NCI-H69 (cell line): ENCODE data around the gene NLRP9.

ENCODE experiments used
- DNase-seq: peaks from one replicate; lab custom pipeline; 2025; lab: John Stamatoyannopoulos, UW

NLRP9 gene

DNA sequence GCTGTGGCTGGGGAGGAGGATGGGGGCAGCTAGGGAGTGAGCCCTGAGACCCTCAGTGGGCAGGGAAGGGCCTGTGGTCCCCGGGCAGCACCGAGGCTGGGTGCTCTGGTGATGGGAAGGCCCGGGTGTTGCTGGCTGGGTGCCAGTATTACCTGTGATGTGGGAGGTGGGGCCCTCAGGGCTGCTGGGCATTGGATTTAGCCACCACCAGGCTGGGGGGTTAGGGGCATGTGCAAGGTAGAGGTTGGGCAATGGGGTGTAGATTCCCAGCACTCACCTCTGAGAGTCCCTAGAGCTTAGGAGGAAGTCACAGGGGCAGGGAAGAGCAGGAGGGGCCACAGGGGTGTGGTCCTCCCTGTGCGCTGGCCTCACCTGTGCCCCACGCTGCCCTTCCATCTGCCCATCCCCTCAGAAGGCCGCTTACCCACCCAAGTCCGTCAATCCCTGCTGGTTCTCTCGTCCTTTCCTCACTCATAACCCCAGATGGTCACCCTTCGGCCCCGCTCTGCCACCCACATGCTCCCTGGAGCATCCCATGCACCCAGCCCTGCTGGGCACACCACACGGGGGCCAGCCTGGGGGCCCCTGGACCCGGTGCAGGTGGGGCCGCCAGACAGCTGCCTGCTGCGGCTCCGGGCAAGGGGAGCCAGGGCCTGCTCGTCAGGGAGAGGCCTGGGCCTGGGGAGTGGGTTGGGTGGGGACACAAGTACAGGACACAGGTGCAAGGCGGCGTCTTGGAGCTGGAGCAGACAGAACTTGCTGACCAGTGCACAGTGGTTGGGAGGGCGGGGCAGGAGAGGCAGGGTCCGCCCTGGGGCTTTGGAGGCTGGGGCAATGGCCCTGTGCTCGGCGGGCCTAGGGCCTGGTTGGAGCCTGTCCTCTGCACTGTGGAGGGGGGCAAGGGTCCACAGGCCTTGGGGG, 50.7 kb downstream of the NLRP9 start:
- no peak for DNase-seq

DNA sequence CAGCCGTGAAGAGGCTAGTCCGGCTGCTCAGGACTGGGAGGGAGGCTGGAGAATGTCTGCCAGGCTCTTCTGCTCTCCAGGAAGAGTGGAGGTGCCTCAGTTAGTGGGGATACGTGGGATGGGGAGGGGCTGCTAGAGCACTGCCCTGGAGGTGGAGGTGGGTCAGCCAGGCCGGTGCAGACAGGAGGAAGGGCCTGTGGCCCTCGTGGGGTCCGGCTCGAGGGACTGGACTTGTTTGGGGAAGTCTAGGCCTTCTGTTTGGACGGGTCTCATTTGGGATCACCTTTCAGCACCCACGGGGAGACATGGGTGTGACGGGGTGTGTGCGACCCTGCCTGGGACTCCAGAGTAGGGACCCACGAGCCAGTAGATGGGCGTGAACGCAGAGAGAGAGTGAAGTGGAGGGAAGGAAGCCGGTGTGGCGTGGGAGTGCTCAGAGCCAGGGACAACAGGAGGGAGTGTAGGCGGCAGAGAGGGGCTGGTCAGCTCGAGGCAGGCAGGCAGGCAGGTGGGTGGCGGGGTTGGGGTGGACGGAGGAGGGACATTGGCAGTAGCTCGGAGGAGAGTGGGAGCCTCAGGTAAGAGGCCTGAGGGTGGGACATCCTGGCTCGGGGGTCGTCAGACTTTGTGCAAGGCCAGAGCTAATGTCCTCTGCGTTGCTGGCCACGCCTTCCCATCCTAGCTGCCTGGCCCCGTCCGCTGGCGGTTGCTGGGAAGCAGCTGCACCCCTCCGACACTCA, 51.7 kb downstream of the NLRP9 start:
- DNase-seq, result no peak

GRCh38 chr19:55685776-55686175, 52.4 kb downstream of the NLRP9 start:
- no peak for DNase-seq

DNA sequence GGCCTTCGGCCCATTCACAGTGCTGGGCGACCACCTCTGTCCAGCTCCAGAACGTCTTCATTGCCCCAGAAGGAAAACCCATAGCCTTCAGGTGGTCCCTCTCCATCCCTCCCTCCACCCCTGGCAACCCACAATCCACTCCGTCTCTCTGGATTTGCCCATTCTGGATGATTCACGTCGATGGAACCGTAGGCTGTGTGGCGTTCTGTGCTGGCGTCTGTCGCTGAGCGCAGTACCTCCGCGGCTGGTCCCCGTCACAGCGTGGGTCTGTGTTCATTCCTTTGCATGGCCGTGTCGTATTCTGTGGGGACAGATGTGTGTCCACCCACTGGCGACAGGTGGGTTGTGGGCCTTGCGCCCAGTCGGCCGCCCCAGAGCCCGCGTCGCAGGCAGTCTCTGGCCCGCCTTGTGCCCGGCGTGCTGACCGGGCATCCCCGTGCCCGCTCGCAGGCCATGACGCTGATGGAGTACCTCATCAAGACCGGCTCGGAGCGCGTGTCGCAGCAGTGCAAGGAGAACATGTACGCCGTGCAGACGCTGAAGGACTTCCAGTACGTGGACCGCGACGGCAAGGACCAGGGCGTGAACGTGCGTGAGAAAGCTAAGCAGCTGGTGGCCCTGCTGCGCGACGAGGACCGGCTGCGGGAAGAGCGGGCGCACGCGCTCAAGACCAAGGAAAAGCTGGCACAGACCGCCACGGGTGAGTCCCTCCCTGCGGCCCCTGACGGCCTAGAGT, 53.1 kb downstream of the NLRP9 start:
- no peak for DNase-seq

GRCh38 chr19:55683449-55684261, 54.5 kb downstream of the NLRP9 start:
- DNase-seq, result peak; percentile 35

DNA sequence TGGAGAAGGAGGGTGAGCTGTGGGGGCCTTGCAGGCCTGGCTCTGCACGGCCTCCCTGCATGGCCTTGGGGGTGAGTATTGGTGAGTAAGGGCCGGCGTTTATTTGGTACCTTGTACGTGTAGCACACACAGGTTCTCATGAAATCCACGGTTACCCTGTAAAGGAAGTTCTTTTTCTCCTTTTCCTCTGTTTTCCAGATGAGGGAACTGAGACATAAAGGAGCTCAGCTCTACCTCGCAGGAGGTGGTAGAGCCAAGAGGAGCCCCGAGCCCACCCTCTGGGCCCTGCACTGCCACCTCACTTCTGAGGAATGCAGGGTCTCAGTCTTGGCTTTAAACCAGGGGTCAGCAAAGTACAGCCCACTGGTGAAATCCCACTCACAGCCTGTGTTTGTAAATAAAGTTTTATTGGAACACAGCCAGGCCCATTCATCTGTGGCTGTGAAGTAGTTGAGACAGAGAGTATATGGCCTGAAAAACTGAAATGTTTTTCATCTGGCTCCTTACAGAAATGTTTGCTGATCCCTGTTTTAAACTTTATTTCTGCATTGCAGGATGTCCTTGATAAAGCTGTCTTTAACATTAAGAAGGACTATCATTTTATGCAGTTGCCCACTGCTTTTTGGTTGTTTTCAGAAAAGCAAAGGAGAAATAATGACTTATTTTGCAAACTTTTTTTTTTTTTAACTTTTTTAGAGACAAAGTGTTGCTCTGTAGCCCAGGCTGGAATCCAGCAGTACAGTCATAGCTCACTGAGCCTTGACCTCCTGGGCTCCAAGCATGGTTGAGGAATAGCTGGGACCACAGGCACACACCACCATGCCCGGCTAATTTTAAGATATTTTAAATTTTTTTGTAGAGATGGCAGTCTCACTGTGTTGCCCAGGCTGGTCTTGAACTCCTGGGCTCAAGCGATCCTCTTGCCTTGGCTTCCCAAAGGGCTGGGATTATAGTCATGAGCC, 56.8 kb downstream of the NLRP9 start:
- DNase-seq, result no peak

DNA sequence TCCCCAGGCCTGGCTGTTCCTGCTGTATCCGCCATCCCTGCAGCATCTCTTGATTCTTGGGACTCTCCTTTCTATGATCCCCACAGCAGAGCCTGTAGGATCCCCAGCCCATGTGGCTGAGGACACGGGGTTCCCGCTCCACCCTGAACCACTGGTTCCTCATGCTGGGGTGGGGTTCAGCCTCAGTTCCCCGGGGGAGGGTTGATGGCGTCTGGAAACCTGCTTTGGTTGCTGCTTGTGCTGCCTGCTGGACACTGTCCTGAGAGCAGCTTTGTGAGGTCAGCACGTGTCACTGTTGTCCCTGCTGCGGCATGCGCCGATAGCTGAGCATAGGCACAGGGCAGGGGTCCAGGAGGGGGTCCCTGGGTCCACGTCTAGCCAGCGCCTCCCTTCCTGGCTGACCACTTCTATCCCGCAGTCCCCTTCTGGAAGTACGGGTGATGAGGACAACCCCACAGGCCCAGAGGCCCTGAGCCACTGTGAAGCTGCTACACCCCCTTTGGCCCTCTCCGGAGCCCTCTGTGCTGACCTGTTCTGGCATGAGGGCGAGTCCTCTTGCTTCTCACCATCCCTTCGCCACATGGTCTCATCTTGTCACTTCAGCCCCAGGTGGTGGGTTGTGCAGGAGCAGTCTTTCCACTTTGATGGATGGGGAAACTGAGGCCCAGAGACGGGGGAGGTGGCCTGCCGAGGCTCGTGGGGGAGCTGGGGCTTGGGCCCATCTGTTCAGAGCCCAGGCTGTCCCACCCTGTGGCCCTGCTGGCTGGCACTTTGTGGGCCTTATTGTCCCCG, 57.7 kb downstream of the NLRP9 start:
- DNase-seq, result no peak

DNA sequence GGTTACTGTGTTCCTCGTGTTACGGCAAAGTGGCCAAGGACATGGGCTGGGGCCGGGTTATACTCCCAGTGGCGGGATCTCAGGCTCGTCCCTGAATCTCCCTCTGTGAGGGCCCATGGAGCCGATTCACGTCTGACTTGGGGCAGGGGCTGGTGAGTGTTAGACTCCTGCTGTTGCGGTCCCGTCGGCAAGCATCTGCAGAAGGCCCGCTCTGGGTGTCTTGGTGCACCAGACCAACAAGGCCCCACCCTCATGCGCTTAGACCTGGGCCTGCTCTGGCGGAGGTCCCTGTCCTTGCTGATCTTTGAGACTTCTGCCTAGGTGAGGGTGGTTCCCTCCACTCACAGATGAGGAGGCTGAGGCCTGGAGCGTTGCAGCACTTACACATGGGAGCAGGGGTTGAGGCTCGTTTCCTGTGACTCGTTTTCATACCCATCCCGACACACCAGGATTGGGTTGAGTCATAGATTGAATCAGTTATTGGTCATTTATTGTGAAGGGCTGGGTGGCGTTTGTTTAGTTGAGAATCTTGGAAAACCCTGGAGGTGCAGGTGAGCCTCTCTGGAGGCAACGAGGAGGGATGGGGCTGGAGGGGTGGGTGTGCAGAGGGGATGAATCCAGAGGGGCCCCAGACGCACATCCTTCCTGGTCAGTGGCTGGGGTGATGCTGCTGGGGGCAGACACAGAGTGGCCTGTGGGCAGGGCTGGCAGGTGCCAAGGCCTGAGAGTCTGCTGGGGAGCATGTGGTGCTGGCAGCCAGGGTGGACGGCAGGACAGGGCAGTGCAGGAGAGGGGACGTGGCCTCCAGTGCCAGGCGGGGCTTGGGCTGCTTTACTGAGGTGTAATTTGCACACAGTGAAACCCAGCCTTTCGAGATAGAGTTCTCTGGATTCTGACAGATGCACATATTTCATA, 58.6 kb downstream of the NLRP9 start:
- DNase-seq, result no peak

GRCh38 chr19:55678121-55678671, 60.0 kb downstream of the NLRP9 start:
- no peak for DNase-seq

- no peak for DNase-seq
Observed at GRCh38 chr19:55677572-55678028, 60.6 kb downstream of the NLRP9 start.

GRCh38 chr19:55676889-55677505, 61.2 kb downstream of the NLRP9 start:
- no peak for DNase-seq

DNA sequence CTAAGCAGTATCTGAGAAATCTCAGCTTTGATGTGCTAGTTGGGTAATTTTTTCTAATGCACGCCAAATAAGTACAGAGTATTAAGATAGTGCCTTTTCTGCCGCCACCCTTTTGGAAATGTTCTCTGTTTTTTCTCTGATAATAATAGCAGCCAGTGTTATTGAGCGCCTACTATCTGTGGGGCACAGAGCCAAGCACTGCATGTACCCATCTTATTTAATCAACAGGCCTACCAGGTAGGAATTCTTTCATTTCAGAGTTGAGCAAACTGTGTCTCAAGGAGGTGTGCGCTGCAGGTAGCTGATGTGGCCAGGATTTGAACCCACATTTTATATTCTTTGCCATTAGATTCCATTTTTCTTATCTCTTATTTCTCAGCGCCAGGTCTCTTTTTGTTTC, 61.8 kb downstream of the NLRP9 start:
- DNase-seq, result peak; percentile 11

DNA sequence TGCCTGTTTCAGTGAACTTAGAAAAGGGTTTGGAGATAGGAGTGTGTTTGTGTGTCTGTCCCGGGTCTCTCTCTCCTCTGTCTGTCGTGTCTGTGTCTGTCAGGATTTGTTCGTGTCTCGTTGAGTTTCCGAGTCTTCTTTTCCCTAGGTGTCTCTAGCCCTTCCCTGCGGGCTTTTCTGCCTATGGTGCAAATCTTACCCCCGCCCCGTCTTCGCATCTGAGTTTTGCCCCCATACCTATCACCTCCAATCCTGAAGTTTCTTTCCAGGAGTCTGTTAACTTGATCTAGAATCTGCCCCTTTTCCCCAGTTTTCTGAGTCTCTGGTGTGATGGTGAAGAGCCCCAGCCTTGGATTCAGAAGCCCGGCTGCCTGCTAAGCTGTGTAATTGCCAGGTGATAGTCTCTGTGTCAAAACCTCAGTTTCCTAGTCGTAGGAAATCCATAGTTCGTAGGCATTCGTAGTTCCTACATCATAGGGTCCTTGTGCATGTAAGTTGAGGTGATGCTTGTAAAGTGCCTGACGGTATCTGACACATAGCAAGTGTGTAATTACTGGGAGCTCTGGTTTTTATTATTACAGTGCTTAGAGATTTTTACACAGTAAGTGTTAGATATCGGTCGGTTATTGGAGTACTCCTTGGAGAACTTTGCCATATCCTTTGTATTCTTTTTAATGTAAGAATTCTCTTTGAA, 62.4 kb downstream of the NLRP9 start:
- no peak for DNase-seq

DNA sequence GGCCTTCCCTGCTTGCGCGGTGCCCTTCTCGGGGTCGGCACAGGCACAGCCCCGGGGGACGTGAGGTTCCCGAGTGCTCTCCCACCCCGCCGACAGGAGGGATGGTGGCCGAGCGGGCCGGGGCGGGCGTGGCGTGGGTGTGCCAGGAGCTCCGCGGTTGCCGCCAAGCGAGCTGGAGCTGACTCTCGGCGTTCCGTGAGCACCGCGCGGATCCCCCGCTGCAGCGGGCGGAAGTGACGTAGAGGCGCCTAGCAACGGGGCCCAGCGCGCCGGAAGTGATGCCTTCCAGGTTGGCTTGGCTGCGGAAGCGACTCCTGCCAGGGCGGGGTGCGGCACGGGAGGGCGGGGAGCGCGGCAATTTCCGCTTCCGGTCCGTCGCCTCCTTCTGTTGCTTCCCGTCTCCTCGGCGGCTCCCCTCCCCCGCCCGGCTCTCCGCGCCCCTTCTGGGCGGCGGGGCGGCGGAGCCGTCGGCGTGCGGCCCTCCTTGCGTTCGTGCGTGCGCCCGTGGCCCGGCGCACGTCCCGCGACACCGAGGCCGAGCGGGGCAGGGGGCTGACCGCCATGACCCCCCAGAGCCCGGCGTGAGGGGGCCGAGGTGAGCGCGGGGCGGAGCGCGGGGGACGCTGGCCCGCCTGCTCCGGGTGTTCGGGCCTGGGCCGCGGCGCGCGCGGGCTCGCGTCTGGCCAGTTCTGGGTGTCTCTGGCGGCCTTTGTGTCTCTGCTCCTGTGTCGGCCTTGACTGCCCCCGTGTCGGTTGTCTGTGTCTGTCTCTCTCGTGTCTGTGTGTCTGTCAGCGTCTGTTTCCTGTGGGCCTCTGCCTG, 63.2 kb downstream of the NLRP9 start, which contains the start of gene EPN1:
EPN1 (plus strand) TSS at position 386 of the 820 bp plus-strand sequence. CDS start 3,402 bp downstream, outside the sequence.
- peak; percentile 99 for DNase-seq

- DNase-seq, result no peak
Observed at GRCh38 chr19:55674459-55674840, 63.8 kb downstream of the NLRP9 start.

- no peak for DNase-seq
Observed at GRCh38 chr19:55673889-55674288, 64.3 kb downstream of the NLRP9 start.
